GM23338 (cell line): ENCODE results near the gene SOAT1. TPM values are rescaled to one million over a fixed set of nuclear protein-coding genes. Genes with fewer than 3 reads are reported as not detected.

Experiments used
- ATAC-seq: fragments of 200-7000 bp; cut with Tn5 transposase; 3 replicates; pipeline ENCODE4 v1.9.1; 2020
- DNase-seq: peaks from one replicate; pipeline ENCODE4 v3.0.0-alpha.2; 2015; ENCODE audit warnings: low spot score
- H2AFZ ChIP-seq: fragments of 200-600 bp; sonication (generic); 2 replicates; pipeline ENCODE4 v1.8.0; 2016; ENCODE audit warnings: antibody characterized with exemption, mild to moderate bottlenecking, moderate library complexity
- H3F3A ChIP-seq: fragments of 200-600 bp; sonication (generic); replicated peaks from 2 replicates; pipeline ENCODE4 v1.8.0; 2017; ENCODE audit warnings: antibody characterized with exemption, mixed run types, low read depth
- H3K27ac ChIP-seq: fragments of 200-600 bp; sonication (generic); 2 replicates; pipeline ENCODE4 v1.6.1; 2016; ENCODE audit warnings: low read depth
- H3K27me3 ChIP-seq: fragments of 200-600 bp; sonication (generic); 2 replicates; pipeline ENCODE4 v1.8.0; 2016; ENCODE audit warnings: mild to moderate bottlenecking, mixed run types, moderate library complexity; ENCODE audit not compliant: insufficient read depth
- H3K36me3 ChIP-seq: fragments of 200-600 bp; sonication (generic); 2 replicates; pipeline ENCODE4 v1.8.0; 2016; ENCODE audit warnings: mild to moderate bottlenecking; ENCODE audit not compliant: insufficient read depth
- H3K4me1 ChIP-seq: fragments of 200-600 bp; sonication (generic); 2 replicates; pipeline ENCODE4 v1.8.0; 2016; ENCODE audit warnings: mild to moderate bottlenecking, moderate library complexity; ENCODE audit not compliant: insufficient read depth
- H3K4me2 ChIP-seq: fragments of 200-600 bp; sonication (generic); 2 replicates; pipeline ENCODE4 v1.7.1; 2017; ENCODE audit warnings: mixed run types
- H3K4me3 ChIP-seq: fragments of 200-600 bp; sonication (generic); 2 replicates; pipeline ENCODE4 v1.6.1; 2016; ENCODE audit warnings: mixed run types
- H3K79me2 ChIP-seq: fragments of 200-600 bp; sonication (generic); replicated peaks from 2 replicates; pipeline ENCODE4 v1.8.0; 2017; ENCODE audit warnings: mild to moderate bottlenecking; ENCODE audit not compliant: insufficient read depth
- H3K9me2 ChIP-seq: fragments of 200-600 bp; sonication (generic); 2 replicates; pipeline ENCODE4 v1.8.0; 2017; ENCODE audit not compliant: insufficient read depth
- H4K20me1 ChIP-seq: fragments of 200-600 bp; sonication (generic); replicated peaks from 2 replicates; pipeline ENCODE4 v1.8.0; 2017; ENCODE audit warnings: mild to moderate bottlenecking; ENCODE audit not compliant: insufficient read depth
- H3K27ac Mint-ChIP-seq: 2 replicates; pipeline ENCODE4 v1.8.0; 2020; ENCODE audit warnings: inconsistent platforms, mild to moderate bottlenecking, moderate library complexity, mixed read lengths
- H3K27me3 Mint-ChIP-seq: 3 replicates; pipeline ENCODE4 v1.8.0; 2022; ENCODE audit warnings: low read depth, mild to moderate bottlenecking, moderate library complexity, mixed read lengths, inconsistent platforms; ENCODE audit not compliant: insufficient read depth, poor library complexity
- H3K36me3 Mint-ChIP-seq: 3 replicates; pipeline ENCODE4 v1.8.0; 2021; ENCODE audit warnings: low read depth, mild to moderate bottlenecking, inconsistent platforms, moderate library complexity, mixed read lengths
- H3K4me1 Mint-ChIP-seq: 3 replicates; pipeline ENCODE4 v1.8.0; 2020; ENCODE audit warnings: mild to moderate bottlenecking, inconsistent platforms, mixed read lengths
- H3K4me3 Mint-ChIP-seq: 3 replicates; pipeline ENCODE4 v1.8.0; 2021; ENCODE audit warnings: moderate library complexity, mild to moderate bottlenecking, inconsistent platforms, mixed read lengths
- H3K9me3 Mint-ChIP-seq: 3 replicates; pipeline ENCODE4 v1.8.0; 2020; ENCODE audit warnings: moderate library complexity, mild to moderate bottlenecking, inconsistent platforms, mixed read lengths
- CREB1 ChIP-seq: fragments of 250-450 bp; sonication (Bioruptor Pico); IDR thresholded peaks from 2 replicates; pipeline ENCODE4 v1.5.0; 2020; ENCODE audit warnings: low read depth, mild to moderate bottlenecking, moderate library complexity
- ETS1 ChIP-seq: IDR thresholded peaks from 2 replicates; pipeline ENCODE4 v1.6.1; 2016; ENCODE audit warnings: antibody characterized with exemption
- EZH2 ChIP-seq: fragments of 200-600 bp; sonication (generic); IDR thresholded peaks from one replicate; pipeline ENCODE4 v1.8.0; 2017; ENCODE audit warnings: antibody characterized with exemption, mild to moderate bottlenecking, low read depth; ENCODE audit not compliant: unreplicated experiment
- EZH2phosphoT487 ChIP-seq: fragments of 200-600 bp; sonication (generic); IDR thresholded peaks from one replicate; pipeline ENCODE4 v1.8.1; 2018; ENCODE audit warnings: antibody characterized with exemption; ENCODE audit not compliant: unreplicated experiment
- JUNB ChIP-seq: IDR thresholded peaks from one replicate; pipeline ENCODE4 v1.6.1; 2016; ENCODE audit warnings: antibody characterized with exemption; ENCODE audit not compliant: unreplicated experiment
- NANOG ChIP-seq: IDR thresholded peaks from 2 replicates; pipeline ENCODE4 v1.6.1; 2016; ENCODE audit warnings: antibody characterized with exemption, borderline replicate concordance
- POLR2AphosphoS5 ChIP-seq: IDR thresholded peaks from 2 replicates; pipeline ENCODE4 v1.6.1; 2016; ENCODE audit warnings: antibody characterized with exemption, low read depth
- REST ChIP-seq: IDR thresholded peaks from one replicate; pipeline ENCODE4 v1.6.1; 2018; ENCODE audit warnings: antibody characterized with exemption; ENCODE audit not compliant: unreplicated experiment
- STAT1 ChIP-seq: IDR thresholded peaks from one replicate; pipeline ENCODE4 v1.6.1; 2016; ENCODE audit warnings: antibody characterized with exemption; ENCODE audit not compliant: unreplicated experiment
- ZNF114 ChIP-seq: fragments of 250-450 bp; sonication (Bioruptor Pico); IDR thresholded peaks from 2 replicates; pipeline ENCODE4 v1.5.0; 2020; ENCODE audit warnings: mild to moderate bottlenecking, moderate library complexity
- ZNF331 ChIP-seq: fragments of 250-450 bp; sonication (Bioruptor Pico); IDR thresholded peaks from 2 replicates; pipeline ENCODE4 v1.5.0; 2020; ENCODE audit warnings: low read depth, mild to moderate bottlenecking, moderate library complexity
- ZNF462 ChIP-seq: fragments of 250-450 bp; sonication (Bioruptor Pico); IDR thresholded peaks from 2 replicates; pipeline ENCODE4 v1.5.0; 2020; ENCODE audit warnings: mild to moderate bottlenecking, moderate library complexity
- polyA plus RNA-seq: library from polyadenylated mRNA; unstranded; fragments of >200 nt; fragmentation: Nextera tagmentation; extraction: Ambion mirVana; gene quantifications from 2 replicates; pipeline ENCODE4 v1.2.1, GENCODE V29; 2016
- total RNA-seq: library from RNA; depleted of rRNA; stranded (reverse); fragments of >200 nt; shearing (Covaris generic); gene quantifications from 2 replicates; pipeline ENCODE4 v1.2.3, GENCODE V29; 2014
- TF ChIP-seq, protein P1 (sequence below), 2 experiments: fragments of 200-600 bp in 1 of 2; sonication (generic) in 1 of 2; conservative IDR thresholded peaks; 2 replicates each; pipeline versions ENCODE4 v1.5.1 to v1.6.1; 2016 to 2017; ENCODE audit warnings: antibody characterized with exemption in 2 of 2, low read depth in 2 of 2, mild to moderate bottlenecking in 2 of 2, moderate library complexity in 1 of 2

SOAT1 gene
- total and polyA plus RNA-seq, 2 experiments from 2014 or later, result 1.3 to 2.6 TPM

DNA sequence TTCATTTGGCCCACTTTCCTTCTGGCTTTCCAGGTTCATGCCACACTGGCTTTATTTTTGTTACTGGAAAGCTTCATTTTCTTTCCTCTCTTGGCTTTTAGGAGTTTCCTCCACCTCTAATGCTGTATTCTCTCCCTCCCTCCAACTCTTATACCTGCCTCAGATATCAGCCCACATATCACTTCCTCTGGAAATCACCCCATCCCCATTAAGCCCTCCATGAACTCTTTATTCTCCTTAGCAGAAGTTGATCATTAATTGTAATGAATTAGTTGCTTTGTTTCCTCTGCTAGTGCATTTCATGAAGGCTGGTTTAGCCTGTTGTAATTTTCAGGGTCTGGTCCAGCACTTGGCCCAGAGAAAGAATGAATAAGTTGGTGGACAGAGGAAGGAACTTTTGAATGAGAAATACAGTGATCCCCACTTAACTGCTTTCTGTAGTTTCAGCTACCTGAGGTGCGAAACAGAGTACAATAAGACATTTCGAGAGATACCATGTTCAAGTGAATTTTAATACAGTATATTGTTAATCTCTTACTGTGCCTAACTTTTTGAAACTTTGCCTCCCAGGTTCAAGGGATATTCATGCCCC, 1.7 kb downstream of the SOAT1 start:
- H3K27ac ChIP-seq, result no peak overlapping the region
- Mint-ChIP-seq H3K27me3 (peaks cover 81% of the 10 kb centered on the region), H3K4me3 (peak overlapping the region; percentile 76), H3K4me1 (peaks cover 19% of the 10 kb centered on the region), H3K9me3 (no peaks in the 10 kb centered on the region; the same call in 2 of the 3 replicates), H3K27ac (no peak overlapping the region), H3K36me3 (no peaks in the 10 kb centered on the region)
- TF ChIP-seq STAT1 (no peak), ETS1 (no peak), EZH2 (no peak), CREB1 (CRISPR knock-in tag) (no peak), POLR2AphosphoS5 (no peak), EZH2phosphoT487 (no peak), NANOG (no peak), REST (no peak), ZNF331 (CRISPR knock-in tag) (no peak), ZNF114 (no peak), ZNF462 (CRISPR knock-in tag) (no peak), JUNB (no peak)
- TF ChIP-seq, protein P1, sequence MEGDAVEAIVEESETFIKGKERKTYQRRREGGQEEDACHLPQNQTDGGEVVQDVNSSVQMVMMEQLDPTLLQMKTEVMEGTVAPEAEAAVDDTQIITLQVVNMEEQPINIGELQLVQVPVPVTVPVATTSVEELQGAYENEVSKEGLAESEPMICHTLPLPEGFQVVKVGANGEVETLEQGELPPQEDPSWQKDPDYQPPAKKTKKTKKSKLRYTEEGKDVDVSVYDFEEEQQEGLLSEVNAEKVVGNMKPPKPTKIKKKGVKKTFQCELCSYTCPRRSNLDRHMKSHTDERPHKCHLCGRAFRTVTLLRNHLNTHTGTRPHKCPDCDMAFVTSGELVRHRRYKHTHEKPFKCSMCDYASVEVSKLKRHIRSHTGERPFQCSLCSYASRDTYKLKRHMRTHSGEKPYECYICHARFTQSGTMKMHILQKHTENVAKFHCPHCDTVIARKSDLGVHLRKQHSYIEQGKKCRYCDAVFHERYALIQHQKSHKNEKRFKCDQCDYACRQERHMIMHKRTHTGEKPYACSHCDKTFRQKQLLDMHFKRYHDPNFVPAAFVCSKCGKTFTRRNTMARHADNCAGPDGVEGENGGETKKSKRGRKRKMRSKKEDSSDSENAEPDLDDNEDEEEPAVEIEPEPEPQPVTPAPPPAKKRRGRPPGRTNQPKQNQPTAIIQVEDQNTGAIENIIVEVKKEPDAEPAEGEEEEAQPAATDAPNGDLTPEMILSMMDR (conservative IDR thresholded peaks at IDR 0.05; ENCODE audit: low read depth in 2 of 2), result no peak
- ATAC-seq, result no peak
- peaks cover 18% of the 10 kb centered on the region for H4K20me1 ChIP-seq
- no peaks in the 10 kb centered on the region for H3K36me3 ChIP-seq
- peaks cover 92% of the 10 kb centered on the region for H3K27me3 ChIP-seq
- no peak overlapping the region for H3K4me2 ChIP-seq
- no peak overlapping the region for H2AFZ ChIP-seq
- no peaks in the 10 kb centered on the region for H3K79me2 ChIP-seq
- no peaks in the 10 kb centered on the region for H3K9me2 ChIP-seq
- H3K4me3 ChIP-seq, result no peak overlapping the region
- H3F3A ChIP-seq, result peaks cover 6% of the 10 kb centered on the region; the same call in 1 of the 2 replicates
- DNase-seq, result no peak
- H3K4me1 ChIP-seq, result peaks cover 7% of the 10 kb centered on the region; the same call in 1 of the 2 replicates
